Panc1 (cell line): ENCODE data around the gene MPP7.

Experiments
- POLR2AphosphoS5 ChIP-seq: IDR thresholded peaks from 2 replicates; pipeline ENCODE4 v1.6.1; 2012; ENCODE audit warnings: mild to moderate bottlenecking, low read depth, low read length, moderate library complexity
- SIN3A ChIP-seq: IDR thresholded peaks from 2 replicates; pipeline ENCODE4 v1.6.1; 2012; ENCODE audit warnings: low read depth, mild to moderate bottlenecking, low read length, moderate library complexity, borderline replicate concordance; ENCODE audit not compliant: insufficient read depth
- TF ChIP-seq, protein P1 (sequence below): fragments of 450-650 bp; IDR thresholded peaks from 2 replicates; pipeline ENCODE4 v1.5.1; 2017; ENCODE audit warnings: mild to moderate bottlenecking
- TF ChIP-seq, protein P2 (sequence below), 2 experiments: IDR thresholded peaks; 2 replicates each; pipeline ENCODE4 v1.6.1; 2011 to 2012; ENCODE audit warnings: low read depth in 2 of 2, control low read depth in 1 of 2, low read length in 1 of 2, mild to moderate bottlenecking in 1 of 2, moderate library complexity in 1 of 2; ENCODE audit not compliant: insufficient read depth in 1 of 2

- TF ChIP-seq POLR2AphosphoS5 = no peak
- TF ChIP-seq, protein P1, sequence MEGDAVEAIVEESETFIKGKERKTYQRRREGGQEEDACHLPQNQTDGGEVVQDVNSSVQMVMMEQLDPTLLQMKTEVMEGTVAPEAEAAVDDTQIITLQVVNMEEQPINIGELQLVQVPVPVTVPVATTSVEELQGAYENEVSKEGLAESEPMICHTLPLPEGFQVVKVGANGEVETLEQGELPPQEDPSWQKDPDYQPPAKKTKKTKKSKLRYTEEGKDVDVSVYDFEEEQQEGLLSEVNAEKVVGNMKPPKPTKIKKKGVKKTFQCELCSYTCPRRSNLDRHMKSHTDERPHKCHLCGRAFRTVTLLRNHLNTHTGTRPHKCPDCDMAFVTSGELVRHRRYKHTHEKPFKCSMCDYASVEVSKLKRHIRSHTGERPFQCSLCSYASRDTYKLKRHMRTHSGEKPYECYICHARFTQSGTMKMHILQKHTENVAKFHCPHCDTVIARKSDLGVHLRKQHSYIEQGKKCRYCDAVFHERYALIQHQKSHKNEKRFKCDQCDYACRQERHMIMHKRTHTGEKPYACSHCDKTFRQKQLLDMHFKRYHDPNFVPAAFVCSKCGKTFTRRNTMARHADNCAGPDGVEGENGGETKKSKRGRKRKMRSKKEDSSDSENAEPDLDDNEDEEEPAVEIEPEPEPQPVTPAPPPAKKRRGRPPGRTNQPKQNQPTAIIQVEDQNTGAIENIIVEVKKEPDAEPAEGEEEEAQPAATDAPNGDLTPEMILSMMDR = no peak
- TF ChIP-seq, protein P2, sequence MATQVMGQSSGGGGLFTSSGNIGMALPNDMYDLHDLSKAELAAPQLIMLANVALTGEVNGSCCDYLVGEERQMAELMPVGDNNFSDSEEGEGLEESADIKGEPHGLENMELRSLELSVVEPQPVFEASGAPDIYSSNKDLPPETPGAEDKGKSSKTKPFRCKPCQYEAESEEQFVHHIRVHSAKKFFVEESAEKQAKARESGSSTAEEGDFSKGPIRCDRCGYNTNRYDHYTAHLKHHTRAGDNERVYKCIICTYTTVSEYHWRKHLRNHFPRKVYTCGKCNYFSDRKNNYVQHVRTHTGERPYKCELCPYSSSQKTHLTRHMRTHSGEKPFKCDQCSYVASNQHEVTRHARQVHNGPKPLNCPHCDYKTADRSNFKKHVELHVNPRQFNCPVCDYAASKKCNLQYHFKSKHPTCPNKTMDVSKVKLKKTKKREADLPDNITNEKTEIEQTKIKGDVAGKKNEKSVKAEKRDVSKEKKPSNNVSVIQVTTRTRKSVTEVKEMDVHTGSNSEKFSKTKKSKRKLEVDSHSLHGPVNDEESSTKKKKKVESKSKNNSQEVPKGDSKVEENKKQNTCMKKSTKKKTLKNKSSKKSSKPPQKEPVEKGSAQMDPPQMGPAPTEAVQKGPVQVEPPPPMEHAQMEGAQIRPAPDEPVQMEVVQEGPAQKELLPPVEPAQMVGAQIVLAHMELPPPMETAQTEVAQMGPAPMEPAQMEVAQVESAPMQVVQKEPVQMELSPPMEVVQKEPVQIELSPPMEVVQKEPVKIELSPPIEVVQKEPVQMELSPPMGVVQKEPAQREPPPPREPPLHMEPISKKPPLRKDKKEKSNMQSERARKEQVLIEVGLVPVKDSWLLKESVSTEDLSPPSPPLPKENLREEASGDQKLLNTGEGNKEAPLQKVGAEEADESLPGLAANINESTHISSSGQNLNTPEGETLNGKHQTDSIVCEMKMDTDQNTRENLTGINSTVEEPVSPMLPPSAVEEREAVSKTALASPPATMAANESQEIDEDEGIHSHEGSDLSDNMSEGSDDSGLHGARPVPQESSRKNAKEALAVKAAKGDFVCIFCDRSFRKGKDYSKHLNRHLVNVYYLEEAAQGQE (IDR thresholded peaks at IDR 0.05; ENCODE audit: insufficient read depth in 1 of 2, low read depth in 2 of 2, low read length in 1 of 2) = no peak
- TF ChIP-seq SIN3A = no peak
Measured at GRCh38 chr10:28349892-28350291, 47.0 kb upstream of the MPP7 start.
